SK-N-SH (cell line): ENCODE measurements around the gene CDKN2B-AS1. TPM values are rescaled to one million over a fixed set of nuclear protein-coding genes. Genes with fewer than 3 reads are reported as not detected.

Source experiments
- CTCF ChIA-PET: fragments of 300-600, 350-600 bp; formaldehyde crosslinking; extraction: SDS; loops from one replicate; lab custom pipeline; 2021; lab: Yijun Ruan, JAX
- POLR2A ChIA-PET: fragments of 350-600 bp; sonication (Branson Sonifier 250); formaldehyde crosslinking; extraction: SDS; loops from one replicate; lab custom pipeline; 2020; ENCODE audit warnings: antibody characterized with exemption, inconsistent platforms; lab: Yijun Ruan, JAX
- DNase-seq: peaks from one replicate; pipeline ENCODE4 v3.0.0; 2012
- H2AFZ ChIP-seq: fragments of 200-600 bp; sonication (generic); 2 replicates; pipeline ENCODE4 v1.8.1; 2016; ENCODE audit warnings: antibody characterized with exemption, mild to moderate bottlenecking, low read depth
- H3F3A ChIP-seq: fragments of 200-600 bp; sonication (generic); replicated peaks from 2 replicates; pipeline ENCODE3; 2016; ENCODE audit warnings: antibody characterized with exemption, mild to moderate bottlenecking; ENCODE audit not compliant: insufficient read depth
- H3K27ac ChIP-seq, 2 experiments: fragments of 200-500 bp in 1 of 2; fragments of 200-600 bp in 1 of 2; sonication (Bioruptor generic) in 1 of 2; sonication (generic), shearing (Covaris generic) in 1 of 2; 2 replicates each; pipeline versions ENCODE4 v1.5.1 to v1.6.1; 2014 to 2016; ENCODE audit warnings: low read depth in 2 of 2, inconsistent platforms in 1 of 2, low read length in 1 of 2, mild to moderate bottlenecking in 1 of 2, mixed read lengths in 1 of 2
- H3K27me3 ChIP-seq: fragments of 200-600 bp; sonication (generic), shearing (Covaris generic); 2 replicates; pipeline ENCODE4 v1.6.1; 2016; ENCODE audit warnings: mixed run types; ENCODE audit not compliant: insufficient read depth
- H3K36me3 ChIP-seq, 2 experiments: fragments of 200-500 bp in 1 of 2; fragments of 200-600 bp in 1 of 2; sonication (Bioruptor generic) in 1 of 2; sonication (generic) in 1 of 2; replicated peaks in 1 of 2; 2 replicates each; pipeline versions ENCODE3 to v1.5.1; 2014 to 2016; ENCODE audit warnings: low read length in 1 of 2, mild to moderate bottlenecking in 1 of 2; ENCODE audit not compliant: insufficient read depth in 2 of 2, control insufficient read depth in 1 of 2
- H3K4me1 ChIP-seq, 2 experiments: fragments of 200-500 bp in 1 of 2; fragments of 200-600 bp in 1 of 2; sonication (Bioruptor generic) in 1 of 2; sonication (generic), shearing (Covaris generic) in 1 of 2; 2 replicates each; pipeline versions ENCODE4 v1.5.1 to v1.6.1; 2014 to 2016; ENCODE audit warnings: low read depth in 1 of 2, low read length in 1 of 2, mixed run types in 1 of 2; ENCODE audit not compliant: insufficient read depth in 2 of 2, control insufficient read depth in 1 of 2
- H3K4me2 ChIP-seq: fragments of 200-600 bp; sonication (generic), shearing (Covaris generic); 2 replicates; pipeline ENCODE4 v1.6.1; 2017; ENCODE audit warnings: mixed run types
- H3K4me3 ChIP-seq, 2 experiments: fragments of 200-500 bp in 1 of 2; fragments of 200-600 bp in 1 of 2; sonication (Bioruptor generic) in 1 of 2; sonication (generic), shearing (Covaris generic) in 1 of 2; 2 replicates each; pipeline versions ENCODE4 v1.5.1 to v1.8.1; 2014 to 2016; ENCODE audit warnings: low read depth in 2 of 2, inconsistent platforms in 1 of 2, low read length in 1 of 2, mild to moderate bottlenecking in 1 of 2, mixed read lengths in 1 of 2, moderate library complexity in 1 of 2
- H3K79me2 ChIP-seq: fragments of 200-600 bp; sonication (generic); 2 replicates; pipeline ENCODE4 v1.8.1; 2017; ENCODE audit warnings: mild to moderate bottlenecking; ENCODE audit not compliant: insufficient read depth
- H3K9ac ChIP-seq: fragments of 200-600 bp; sonication (generic); 2 replicates; pipeline ENCODE4 v1.6.1; 2017; ENCODE audit warnings: mixed run types
- H3K9me2 ChIP-seq: fragments of 200-600 bp; sonication (generic); 2 replicates; pipeline ENCODE4 v1.6.1; 2017; ENCODE audit warnings: mixed run types
- H3K9me3 ChIP-seq: fragments of 200-600 bp; sonication (generic); 2 replicates; pipeline ENCODE4 v1.6.1; 2017; ENCODE audit warnings: mixed run types, mild to moderate bottlenecking, moderate library complexity
- H4K20me1 ChIP-seq: fragments of 200-600 bp; sonication (generic); 2 replicates; pipeline ENCODE4 v1.6.1; 2017; ENCODE audit warnings: mild to moderate bottlenecking, mixed run types; ENCODE audit not compliant: insufficient read depth
- EP300 ChIP-seq, 2 experiments: IDR thresholded peaks; 2 replicates each; pipeline versions ENCODE4 v1.4.0 to v1.6.1; 2012; ENCODE audit warnings: borderline replicate concordance in 1 of 2, low read depth in 1 of 2, low read length in 1 of 2
- EZH2phosphoT487 ChIP-seq: fragments of 200-600 bp; sonication (generic); IDR thresholded peaks from 2 replicates; pipeline ENCODE4 v1.6.1; 2017; ENCODE audit warnings: low read depth, mixed run types, mild to moderate bottlenecking, antibody characterized with exemption, moderate library complexity, borderline replicate concordance
- FOXJ3 ChIP-seq: sonication (generic); formaldehyde crosslinking; IDR thresholded peaks from 2 replicates; pipeline ENCODE4 v1.5.1; 2020; ENCODE audit warnings: mild to moderate bottlenecking, missing genetic modification reagents
- IRF3 ChIP-seq: fragments of 150-350 bp; IDR thresholded peaks from 2 replicates; pipeline ENCODE4 v1.6.1; 2016; ENCODE audit warnings: mild to moderate bottlenecking, low read depth, low read length
- JUND ChIP-seq: IDR thresholded peaks from 2 replicates; pipeline ENCODE4 v1.4.0; 2012
- NFIC ChIP-seq: IDR thresholded peaks from 2 replicates; pipeline ENCODE4 v1.4.0; 2012; ENCODE audit warnings: borderline replicate concordance
- NRF1 ChIP-seq: IDR thresholded peaks from 2 replicates; pipeline ENCODE4 v1.6.1; 2012; ENCODE audit warnings: low read depth, mild to moderate bottlenecking, low read length
- PBX3 ChIP-seq: IDR thresholded peaks from 2 replicates; pipeline ENCODE4; 2012
- POLR2AphosphoS5 ChIP-seq: IDR thresholded peaks from 2 replicates; pipeline ENCODE4 v1.6.1; 2012; ENCODE audit warnings: low read depth, low read length
- RXRA ChIP-seq: IDR thresholded peaks from 2 replicates; pipeline ENCODE4 v1.4.0; 2012; ENCODE audit warnings: low read depth, mild to moderate bottlenecking, borderline replicate concordance
- SIN3A ChIP-seq: IDR thresholded peaks from 2 replicates; pipeline ENCODE4 v1.6.1; 2012; ENCODE audit warnings: low read depth, mild to moderate bottlenecking, low read length, moderate library complexity, borderline replicate concordance
- SMC3 ChIP-seq: IDR thresholded peaks from 2 replicates; pipeline ENCODE4 v1.6.1; 2012; ENCODE audit warnings: low read depth, low read length, improper control_type of control experiment
- TCF12 ChIP-seq: IDR thresholded peaks from 2 replicates; pipeline ENCODE4 v1.4.0; 2012
- TEAD4 ChIP-seq: IDR thresholded peaks from 2 replicates; pipeline ENCODE4 v1.4.0; 2012; ENCODE audit warnings: mild to moderate bottlenecking, borderline replicate concordance; ENCODE audit not compliant: insufficient read depth
- YY1 ChIP-seq: IDR thresholded peaks from 2 replicates; pipeline ENCODE4 v1.4.0; 2012; ENCODE audit warnings: low read depth, mild to moderate bottlenecking
- WGBS: methylation state at CpG from one replicate; pipeline ENCODE4 v1.1.6; 2017; ENCODE audit warnings: low lambda C conversion rate; 5-methylcytosine and 5-hydroxymethylcytosine counted together
- polyA plus RNA-seq, 3 experiments: library from polyadenylated mRNA; depleted of rRNA; stranded (reverse); fragments of >200 nt; gene quantifications; 2 replicates each; pipeline ENCODE4 v1.2.3, GENCODE V29; 2012

CDKN2B-AS1 gene
- polyA plus RNA-seq, 1 of the 3 experiments (the other 2 are of a cell fraction) = 0.25 TPM

- H2AFZ ChIP-seq = no peak overlapping the region
- ChIA-PET POLR2A (no interaction called here), CTCF (no interaction called here)
- peaks cover 15% of the 10 kb centered on the region for H3F3A ChIP-seq
- no peaks in the 10 kb centered on the region for H3K9me2 ChIP-seq
- no peak overlapping the region for H3K4me2 ChIP-seq
- no peak overlapping the region for H3K9ac ChIP-seq
- no peaks in the 10 kb centered on the region for H3K79me2 ChIP-seq
- no peaks in the 10 kb centered on the region for H3K9me3 ChIP-seq
- TF ChIP-seq RXRA = no peak
- TF ChIP-seq FOXJ3 (CRISPR knock-in tag) = no peak
- TF ChIP-seq IRF3 = no peak
- no peak for TF ChIP-seq SMC3
- no peaks in the 10 kb centered on the region for H3K36me3 ChIP-seq
- no peak overlapping the region for H3K4me3 ChIP-seq
- H3K27ac ChIP-seq = no peak overlapping the region
- H3K4me1 ChIP-seq = no peaks in the 10 kb centered on the region; a peak in 1 of 4 replicates
- H3K27me3 ChIP-seq = peaks cover 12% of the 10 kb centered on the region; the same call in 1 of the 2 replicates
- 46% methylated on average over 2 of the region's 2 CpGs for WGBS
- H4K20me1 ChIP-seq = no peaks in the 10 kb centered on the region
- no peak for DNase-seq
Measured at GRCh38 chr9:22134390-22134789, 139.8 kb downstream of the CDKN2B-AS1 start.

- Histone ChIP-seq H2AFZ (no peak overlapping the region), H3K27ac (peak overlapping the region; percentile 3 to 37; a peak in 3 of 4 replicates)
- WGBS = 18% methylated on average over 3 of the region's 3 CpGs
Measured at GRCh38 chr9:22136461-22137096, 142.0 kb downstream of the CDKN2B-AS1 start.

More at GRCh38 chr9:22136461-22137096, 142.0 kb downstream of the CDKN2B-AS1 start:
- no peaks in the 10 kb centered on the region for H3K9me2 ChIP-seq
- POLR2A ChIA-PET = no interaction called here
- no peak overlapping the region for H3K4me3 ChIP-seq
- no peaks in the 10 kb centered on the region; a peak in 1 of 4 replicates for H3K4me1 ChIP-seq
- H3F3A ChIP-seq = peaks cover 17% of the 10 kb centered on the region
- no peak overlapping the region for H3K4me2 ChIP-seq
- no peaks in the 10 kb centered on the region for H4K20me1 ChIP-seq
- peaks cover 12% of the 10 kb centered on the region; the same call in 1 of the 2 replicates for H3K27me3 ChIP-seq
- H3K9ac ChIP-seq = no peak overlapping the region
- H3K79me2 ChIP-seq = no peaks in the 10 kb centered on the region
- H3K36me3 ChIP-seq = no peaks in the 10 kb centered on the region
- DNase-seq = no peak
- no peaks in the 10 kb centered on the region for H3K9me3 ChIP-seq
- TF ChIP-seq EP300 (IDR thresholded peaks at IDR 0.05; ENCODE audit: borderline replicate concordance in 1 of 2, low read depth in 1 of 2, low read length in 1 of 2) (peak; percentile 36 to 42; a peak in 2 of 4 replicates), TCF12 (peak; percentile 91), TEAD4 (peak; percentile 49; the same call in 1 of the 2 replicates), RXRA (peak; percentile 64), NFIC (peak; percentile 65), EZH2phosphoT487 (peak; percentile 56; the same call in 1 of the 2 replicates), YY1 (no peak), SMC3 (no peak), SIN3A (no peak), POLR2AphosphoS5 (0 out of 2 replicates have a peak, but pooled peaks have one; percentile 38), PBX3 (peak; percentile 81), NRF1 (no peak), JUND (peak; percentile 3; the same call in 1 of the 2 replicates)
- CTCF ChIA-PET = interaction anchor here (0.6 kb wide), 1 partner anchor 21 kb away, joined by 3 read pairs; no protein-coding TSS in a partner anchor
